ENCODE data around the gene PLAC9.
"Not testable (repeated sequence)": the region's sequence is repeated elsewhere in the genome, so short reads cannot be mapped to it uniquely, and the experiment has no call there.

Gene PLAC9, protein sequence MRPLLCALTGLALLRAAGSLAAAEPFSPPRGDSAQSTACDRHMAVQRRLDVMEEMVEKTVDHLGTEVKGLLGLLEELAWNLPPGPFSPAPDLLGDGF

DNA sequence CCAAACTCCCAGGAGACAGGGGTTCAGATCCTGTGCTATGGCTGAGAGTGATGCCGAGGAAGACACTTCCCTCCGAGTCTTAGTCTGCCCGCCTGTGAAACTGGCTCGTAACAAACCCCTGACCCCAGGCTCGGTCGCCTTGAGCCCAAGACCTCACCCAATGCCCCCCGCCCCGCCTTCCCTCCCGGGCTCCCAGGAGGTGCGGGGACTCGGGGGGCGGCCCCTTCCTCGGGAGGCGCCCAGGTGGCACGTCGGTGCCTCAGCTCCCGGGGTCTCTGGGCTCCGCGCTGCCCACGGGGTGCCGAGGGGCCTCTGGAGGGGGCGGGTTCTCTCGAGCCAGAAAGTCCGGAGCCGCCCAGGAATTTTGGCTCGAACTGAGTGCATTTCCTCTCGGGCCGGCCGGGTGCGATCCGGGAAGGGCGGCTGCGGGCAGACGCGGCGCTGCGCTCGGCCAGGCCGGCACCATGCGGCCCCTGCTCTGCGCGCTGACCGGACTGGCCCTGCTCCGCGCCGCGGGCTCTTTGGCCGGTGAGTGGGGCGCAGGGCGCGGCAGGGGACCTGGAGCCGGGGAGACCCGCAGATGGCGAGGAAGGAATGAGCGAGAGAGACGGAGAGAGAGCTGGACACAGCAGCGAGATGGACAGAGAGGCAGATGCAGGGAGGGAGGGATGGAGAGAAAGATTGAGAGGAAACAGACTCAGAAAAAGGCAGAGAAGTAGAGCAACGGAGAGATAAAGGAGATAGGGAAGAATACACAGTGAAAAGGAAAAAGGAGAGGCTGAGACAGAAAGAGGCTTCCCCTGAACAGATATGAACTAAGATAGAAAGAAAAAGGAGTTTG lies at the start of gene PLAC9:
Gene PLAC9 (plus strand): TSS at position 432 of the 841 bp plus-strand sequence. CDS start 33 bp downstream, at position 465.
- DNase-seq (ENCODE audit: low spot score), result peak; percentile 80

DNA sequence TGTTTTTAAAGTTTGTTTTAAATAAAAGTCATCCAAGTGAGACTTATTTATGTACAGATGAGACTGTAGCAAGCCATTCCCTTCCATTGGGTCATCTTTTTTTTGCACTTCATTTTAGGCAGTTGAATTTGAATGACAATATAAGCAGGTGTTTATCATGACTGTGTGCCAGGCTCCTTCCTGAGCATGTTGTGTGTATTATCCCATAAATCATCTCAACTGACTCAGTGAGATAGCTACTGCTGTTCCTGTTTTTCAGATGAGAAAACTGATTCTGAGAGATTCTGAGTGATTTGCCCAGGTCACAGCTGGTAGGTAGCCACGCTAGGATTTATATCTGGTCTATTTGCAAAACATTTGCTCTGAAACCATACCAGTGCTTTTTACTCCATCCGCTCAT lies 42.4 kb upstream of the PLAC9 start:
- no peak for DNase-seq (ENCODE audit: low spot score)

DNA sequence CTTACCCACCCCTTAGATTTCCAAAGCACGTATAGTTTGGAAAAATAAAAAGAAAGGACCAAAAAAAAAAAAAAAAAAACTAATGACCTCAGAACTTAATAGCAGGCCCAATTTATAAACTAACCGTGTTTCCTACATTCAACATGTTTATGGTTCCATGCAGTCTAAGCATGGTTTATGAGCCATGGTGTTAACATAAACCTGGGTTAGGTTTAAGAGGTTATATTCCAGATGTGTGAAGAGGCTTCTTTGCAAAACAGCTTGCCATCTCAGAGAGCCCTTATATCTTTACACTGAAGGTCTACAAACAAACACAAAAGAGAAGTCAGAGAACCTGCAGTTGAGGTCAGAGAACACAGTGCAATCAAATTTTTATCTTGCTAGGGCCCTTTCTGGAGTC lies 38.3 kb upstream of the PLAC9 start:
- no peak for DNase-seq (ENCODE audit: low spot score)

DNA sequence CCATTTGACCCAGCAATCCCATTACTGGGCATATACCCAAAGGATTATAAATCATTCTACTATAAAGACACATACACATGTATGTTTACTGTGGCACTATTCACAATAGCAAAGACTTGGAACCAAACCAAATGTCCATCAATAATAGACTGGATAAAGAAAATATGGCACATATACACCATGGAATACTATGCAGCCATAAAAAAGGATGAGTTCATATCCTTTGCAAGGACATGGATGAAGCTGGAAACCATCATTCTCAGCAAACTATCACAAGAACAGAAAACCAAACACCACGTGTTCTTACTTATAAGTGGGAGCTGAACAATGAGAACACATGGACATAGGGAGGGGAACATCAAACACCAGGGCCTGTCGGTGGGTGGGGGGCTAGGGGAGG lies 34.3 kb upstream of the PLAC9 start:
- DNase-seq (ENCODE audit: low spot score), result not testable (repeated sequence)

DNA sequence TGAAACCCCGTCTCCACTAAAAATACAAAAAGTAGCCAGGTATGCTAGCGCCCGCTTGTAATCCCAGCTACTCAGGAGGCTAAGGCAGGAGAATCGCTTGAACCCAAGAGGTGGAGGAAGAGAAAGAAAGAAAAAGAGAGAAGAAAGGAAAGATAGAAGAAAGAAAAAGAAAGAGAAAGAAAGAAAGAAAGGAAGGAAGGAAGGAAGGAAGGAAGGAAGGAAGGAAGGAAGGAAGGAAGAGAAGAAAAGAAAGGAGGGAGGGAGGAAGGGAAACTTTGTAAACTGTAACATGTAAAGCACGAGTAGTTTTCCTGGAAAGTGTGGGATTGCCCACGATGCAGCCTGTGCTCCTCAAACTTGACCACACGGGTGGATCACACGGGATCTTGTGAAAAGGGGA lies 33.2 kb upstream of the PLAC9 start:
- DNase-seq (ENCODE audit: low spot score), result not testable (repeated sequence)

DNA sequence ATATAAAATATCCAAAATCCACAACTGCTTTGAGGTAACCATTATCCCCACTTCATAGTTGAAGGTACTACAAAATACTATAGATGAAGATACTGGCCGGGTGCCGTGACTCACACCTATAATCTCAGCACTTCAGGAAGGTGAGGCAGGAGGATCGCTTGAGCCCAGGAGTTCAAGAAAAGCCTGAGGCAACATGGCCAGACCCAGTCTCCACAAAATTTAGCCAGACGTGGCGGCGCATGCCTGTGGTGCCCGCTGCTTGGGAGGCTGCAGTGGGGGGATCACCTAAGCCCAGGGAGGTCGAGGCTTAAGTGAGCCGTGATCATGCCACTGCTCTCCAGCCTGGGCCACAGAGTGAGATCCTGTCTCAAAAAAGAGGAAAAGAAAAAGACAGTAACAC lies 32.4 kb upstream of the PLAC9 start:
- DNase-seq (ENCODE audit: low spot score), result no peak

DNA sequence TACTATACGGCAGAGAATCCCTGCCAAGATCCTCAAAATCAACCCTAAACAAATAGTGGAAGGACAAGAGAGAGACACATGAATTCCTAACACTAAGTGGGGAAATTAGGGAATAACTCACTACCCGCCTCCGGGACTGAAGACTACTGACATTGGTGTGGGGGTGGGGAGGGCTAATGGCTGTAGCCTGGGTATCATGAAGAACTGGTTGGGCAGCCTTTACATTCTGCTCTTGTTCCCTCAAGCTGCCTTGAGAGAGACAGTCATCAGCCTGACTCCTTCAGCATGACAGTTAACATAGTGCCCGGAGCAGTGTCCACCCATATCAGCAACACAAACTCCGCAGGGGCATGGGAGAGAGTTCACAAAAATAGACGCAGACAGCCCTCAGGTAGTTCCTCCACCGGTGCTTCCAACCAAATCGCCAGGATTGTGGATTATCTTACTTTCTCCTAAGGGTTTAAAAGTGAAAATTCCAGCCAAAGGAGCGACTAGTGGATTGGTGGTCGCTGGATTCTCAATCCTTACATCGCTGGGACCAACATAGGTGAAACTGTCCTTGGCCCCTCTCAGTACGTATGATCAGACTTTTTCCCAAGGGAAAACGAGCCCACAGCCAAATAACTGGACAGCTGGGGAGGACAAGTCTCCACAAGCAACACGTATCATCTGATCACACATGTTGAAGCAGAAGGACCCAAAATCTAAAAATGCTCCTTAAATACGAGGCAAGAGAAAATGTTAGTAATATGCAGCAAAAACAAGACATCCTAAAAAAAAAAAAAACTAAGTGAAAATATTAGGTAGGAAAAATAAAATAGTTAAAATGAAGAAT lies 31.5 kb upstream of the PLAC9 start:
- no peak for DNase-seq (ENCODE audit: low spot score)

DNA sequence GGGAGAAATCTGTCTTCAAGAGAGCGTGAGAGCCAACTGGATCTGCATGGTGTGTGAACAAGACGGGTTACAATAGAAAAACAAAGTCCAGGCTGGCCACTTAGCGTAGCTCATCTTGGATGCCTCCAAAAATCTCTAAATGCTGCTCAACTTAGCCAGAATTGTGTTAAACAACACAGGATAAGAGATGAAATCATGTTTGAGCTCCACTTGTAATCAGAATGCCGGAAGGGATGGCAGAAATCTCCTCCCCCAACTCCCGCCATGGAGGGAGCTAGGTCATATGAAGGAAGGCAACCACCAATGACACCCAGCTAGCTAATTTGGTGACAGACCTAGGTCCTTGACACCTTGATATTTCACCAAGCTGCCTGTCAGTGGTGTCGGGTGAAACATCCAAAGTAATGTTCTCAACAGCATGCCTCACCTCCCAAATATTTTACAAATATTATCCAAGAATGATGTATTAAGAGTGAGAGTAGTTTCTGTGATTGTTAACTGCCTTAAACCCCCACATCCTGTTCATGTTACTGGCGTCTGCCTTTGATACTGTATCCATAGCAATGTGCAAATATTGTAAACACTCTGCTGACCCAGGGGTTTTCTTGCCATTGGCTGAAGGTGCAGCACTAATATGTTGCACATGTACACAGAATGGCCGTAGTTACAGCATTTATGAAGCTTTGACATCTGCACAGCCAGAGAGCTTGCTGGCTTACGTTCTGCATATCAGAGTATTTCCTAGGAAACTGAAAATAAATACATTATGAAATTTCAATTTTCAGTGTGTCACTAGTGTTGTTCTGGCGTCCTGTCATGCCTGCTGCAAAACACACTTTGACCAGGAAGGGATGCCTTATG lies 28.2 kb upstream of the PLAC9 start:
- peak; percentile 74 for DNase-seq (ENCODE audit: low spot score)

DNA sequence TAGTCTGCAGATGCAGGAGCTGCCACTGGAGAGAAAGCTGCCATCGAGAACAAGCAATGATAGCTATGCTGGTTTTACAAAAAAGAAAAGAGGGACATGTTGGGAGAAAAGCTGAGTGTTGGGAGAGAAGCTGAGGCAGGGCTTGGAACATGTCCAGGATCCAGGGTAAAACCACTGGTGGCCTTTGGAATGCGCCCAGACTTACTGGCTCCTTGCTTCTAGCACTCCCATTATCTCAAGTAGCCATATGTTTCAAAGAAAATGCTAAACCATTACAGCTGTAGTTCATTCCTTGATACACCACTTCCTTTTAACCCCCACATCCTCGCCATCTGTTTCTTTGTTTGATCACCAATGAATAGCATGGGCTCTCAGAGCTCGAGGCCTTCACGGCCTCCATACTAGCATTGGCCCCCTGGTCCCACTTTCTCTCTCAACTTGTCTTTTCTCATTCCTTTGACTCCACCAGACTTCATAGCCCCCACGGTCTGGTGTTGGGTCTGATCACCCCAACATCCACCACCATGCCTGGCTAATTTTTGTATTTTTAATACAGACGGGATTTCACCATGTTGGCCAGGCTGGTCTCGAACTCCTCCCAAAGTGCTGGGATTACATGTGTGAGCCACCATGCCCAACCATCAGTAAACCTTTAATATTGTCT lies 23.8 kb upstream of the PLAC9 start:
- DNase-seq (ENCODE audit: low spot score), result no peak

DNA sequence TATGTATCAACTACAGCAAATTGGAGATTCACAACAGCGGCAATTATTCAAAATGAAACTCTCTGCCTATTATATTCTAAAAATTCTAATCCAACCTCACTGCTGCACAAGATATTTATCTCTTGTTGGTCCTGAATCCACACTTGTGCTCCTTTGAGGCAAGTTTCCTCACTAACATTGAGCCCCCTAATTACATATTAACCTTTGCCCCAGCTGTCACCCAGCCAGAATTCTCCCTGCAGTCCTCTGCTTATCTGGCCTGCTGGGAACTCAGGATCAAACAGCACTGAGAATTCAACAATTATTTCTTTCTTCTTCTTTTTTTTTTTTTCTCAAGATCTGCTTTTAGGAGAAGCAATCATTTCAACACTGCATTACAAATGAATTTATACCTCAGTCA lies 21.5 kb upstream of the PLAC9 start:
- no peak for DNase-seq (ENCODE audit: low spot score)

DNA sequence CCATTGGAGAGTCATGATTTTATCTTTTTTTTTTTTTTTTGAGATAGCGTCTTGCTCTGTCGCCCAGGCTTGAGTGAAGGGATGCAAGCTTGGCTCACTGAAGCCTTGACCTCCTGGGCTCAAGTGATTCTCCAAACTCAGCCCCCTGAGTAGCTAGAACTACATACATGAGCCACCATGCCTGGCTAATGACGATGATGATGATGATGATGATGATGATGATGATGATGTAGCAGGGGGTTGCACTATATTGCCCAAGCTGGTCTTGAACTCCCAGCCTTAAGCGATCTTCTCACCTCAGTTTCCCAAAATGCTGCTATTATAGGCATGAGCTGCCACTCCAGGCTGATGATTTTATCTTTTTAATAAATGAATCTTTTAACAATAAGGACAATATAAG lies 13.9 kb upstream of the PLAC9 start:
- no peak for DNase-seq (ENCODE audit: low spot score)

DNA sequence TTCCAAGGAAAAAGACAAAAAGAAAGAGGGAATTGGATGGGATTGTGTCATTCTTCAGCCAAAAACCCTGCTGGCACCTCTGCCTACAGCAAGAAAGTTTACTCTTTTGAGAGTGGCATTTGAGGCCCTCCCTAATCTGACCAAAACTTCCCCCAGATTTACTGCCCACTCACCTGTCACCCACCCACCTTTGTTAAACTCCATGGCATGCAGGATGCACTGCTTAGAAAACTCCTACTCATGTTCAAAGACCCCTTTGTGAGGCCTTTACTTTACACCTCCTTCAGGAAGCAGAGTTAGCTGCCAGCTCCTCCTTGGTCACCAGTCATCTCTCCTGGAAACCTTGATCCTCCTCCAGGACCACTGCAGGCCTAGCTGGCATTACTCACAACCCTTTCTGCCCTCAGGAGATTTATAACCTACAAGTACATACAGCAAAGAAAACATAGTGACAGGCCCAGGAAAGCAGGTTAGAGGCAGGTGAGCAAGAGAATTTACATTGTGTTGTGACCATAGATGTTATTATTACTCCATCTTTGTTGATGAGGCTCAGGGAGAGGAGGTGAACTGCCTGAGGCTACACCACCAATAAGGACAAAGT lies 10.3 kb upstream of the PLAC9 start:
- no peak for DNase-seq (ENCODE audit: low spot score)

DNA sequence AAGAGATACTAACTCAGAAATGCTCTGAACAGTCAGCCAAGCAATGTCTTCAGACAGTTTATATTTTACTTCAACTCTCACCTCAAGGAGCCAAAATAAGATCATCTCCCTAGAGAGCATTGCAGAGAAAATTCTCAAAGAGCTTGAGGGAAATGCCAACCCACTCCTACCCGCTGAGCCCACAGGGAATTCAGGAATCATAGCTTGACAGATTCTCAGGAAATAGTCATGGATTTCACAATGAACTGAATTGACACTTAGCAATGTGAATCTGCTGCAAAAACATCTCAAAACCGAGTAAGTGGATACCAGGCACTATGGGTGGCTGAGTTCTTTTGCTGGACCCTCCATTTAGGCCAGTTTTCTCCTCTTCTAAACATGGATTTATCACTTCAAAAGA lies 9.8 kb upstream of the PLAC9 start:
- DNase-seq (ENCODE audit: low spot score), result no peak

DNA sequence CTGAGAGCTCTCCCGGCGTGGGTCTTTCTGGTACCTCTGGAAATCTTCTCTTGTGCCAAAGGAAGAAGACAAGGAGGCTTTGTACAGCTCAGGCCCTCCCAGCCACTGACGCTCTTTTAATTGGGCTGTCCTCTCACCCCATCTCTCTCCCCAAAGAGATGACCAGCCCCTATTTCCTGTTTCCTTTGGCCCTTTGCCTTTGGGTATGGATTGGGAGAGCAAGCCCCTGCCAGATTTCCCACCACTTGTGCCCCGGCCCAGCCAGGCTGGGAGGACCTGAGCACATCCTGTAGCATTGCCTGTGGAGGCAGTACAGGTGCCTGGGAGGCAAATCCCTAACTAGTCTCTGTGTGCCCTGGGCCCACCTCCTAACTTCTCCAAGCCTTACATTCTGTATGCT lies 5.7 kb upstream of the PLAC9 start:
- no peak for DNase-seq (ENCODE audit: low spot score)

DNA sequence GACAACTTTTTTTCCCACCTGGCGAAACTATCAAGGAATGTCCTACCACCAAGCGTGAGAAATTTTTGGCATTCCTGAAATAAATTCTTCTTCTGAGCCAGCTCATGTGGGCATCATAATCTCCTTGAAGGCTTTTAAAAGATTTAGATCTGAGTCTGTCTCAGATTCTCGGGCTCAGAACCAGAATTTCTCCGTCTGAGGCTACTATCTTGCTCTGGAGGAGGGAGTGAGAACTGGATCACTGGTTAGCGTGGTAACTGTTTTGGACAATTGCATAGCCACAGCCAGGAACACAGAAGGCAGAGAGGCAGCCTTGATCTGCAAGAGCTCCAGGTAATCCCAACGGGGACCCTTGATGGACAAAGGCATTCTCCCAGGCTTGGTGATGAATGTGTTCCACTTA lies 1.0 kb upstream of the PLAC9 start:
- no peak for DNase-seq (ENCODE audit: low spot score)

DNA sequence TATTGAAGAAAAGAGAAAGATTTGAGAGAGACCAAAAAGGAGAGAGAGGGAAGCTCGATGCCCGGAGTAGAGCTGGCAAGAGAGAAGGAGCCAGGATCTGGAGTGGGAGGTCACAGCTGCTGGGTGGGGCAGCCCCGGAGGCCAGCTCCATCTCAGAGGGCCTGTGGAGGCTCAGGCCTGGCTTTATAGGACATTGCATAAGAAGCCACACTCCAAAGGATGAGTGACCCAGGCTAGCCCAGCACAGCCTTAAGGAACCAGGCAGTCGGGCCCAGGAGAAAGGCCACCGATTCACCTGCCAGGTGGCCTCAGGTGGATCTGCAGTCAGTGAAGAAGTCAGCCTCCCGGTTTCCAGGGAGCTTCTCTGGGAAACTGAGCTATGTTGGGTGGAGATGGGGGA lies 676 bp downstream of the PLAC9 start:
- no peak for DNase-seq (ENCODE audit: low spot score)

DNA sequence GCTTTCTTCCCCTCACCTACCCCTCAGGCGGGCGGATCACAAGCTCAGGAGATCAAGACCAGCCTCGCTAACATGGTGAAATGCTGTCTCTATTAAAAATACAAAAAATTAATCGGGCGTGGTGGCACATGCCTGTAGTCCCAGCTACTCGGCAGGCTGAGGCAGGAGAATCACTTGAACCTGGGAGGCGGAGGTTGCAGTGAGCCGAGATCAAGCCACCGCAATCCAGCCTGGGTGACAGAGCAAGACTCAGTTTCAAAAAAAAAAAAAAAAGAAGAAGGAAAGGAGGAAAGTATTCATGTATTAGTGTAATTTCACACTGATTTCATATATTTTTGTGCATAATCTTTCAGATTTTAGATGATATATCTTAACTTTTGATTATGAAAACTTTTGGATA lies 1.2 kb downstream of the PLAC9 start:
- not testable (repeated sequence) for DNase-seq (ENCODE audit: low spot score)

DNA sequence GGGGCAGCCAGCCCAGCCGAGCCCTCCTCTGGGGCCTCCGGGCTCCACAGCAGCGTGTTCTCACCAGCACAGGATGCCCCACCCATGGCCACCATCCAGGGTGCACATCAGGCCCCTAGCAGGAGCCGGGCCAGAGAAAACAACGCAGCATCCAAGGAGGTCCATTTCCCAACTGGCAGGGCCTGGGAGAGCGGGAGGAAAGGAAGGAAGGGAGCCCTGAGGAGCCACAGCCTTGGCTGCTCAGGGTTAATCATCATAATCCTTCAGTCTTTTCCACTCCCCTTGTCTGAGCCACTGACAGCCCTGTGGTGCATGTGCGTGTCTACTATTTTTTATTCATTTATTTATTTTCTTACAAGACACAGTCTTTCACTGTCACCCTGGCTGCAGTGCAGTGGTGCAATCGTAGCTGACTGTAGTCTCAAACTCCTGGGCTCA lies 3.6 kb downstream of the PLAC9 start:
- peak; percentile 93 for DNase-seq (ENCODE audit: low spot score)

DNA sequence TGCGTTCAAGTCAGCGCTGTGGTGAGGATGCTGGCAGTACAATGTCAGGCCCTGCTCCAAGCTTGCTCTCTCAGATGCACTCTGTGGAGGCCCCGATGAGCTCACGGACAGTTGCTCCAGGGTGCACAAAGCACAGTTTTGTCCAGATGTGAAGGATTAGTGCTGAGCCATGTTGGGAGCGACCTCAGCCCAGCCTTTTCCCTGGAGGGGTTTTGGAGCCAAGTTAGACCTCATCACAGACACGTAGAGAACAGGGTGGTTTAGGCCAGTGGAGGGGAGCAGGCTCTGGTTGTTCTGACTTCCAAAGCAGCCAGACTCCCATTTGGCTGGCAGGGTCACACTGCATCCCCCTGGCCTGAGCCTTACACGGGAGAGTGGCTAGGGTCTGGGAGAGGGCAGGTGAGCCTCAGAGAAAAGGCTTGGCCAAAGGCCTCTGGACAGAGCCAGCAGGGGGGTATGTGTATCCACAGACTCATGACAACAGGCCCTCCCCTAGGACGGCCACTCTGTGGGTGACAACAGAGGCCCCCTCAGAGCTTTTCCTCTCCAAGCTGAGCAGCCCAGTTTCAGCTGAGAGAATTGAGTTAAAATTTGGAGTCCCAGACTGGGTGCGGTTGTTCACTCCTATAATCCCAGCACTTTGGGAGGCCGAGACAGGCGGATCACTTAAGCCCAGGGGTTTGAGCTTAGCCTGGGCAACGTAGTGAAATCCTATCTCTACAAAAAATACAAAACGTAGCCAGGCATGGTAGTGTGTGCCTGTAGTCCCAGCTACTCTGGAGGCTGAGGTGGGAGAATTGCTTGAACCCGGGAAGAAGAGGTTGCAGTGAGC lies 4.7 kb downstream of the PLAC9 start:
- peak; percentile 75 for DNase-seq (ENCODE audit: low spot score)

DNA sequence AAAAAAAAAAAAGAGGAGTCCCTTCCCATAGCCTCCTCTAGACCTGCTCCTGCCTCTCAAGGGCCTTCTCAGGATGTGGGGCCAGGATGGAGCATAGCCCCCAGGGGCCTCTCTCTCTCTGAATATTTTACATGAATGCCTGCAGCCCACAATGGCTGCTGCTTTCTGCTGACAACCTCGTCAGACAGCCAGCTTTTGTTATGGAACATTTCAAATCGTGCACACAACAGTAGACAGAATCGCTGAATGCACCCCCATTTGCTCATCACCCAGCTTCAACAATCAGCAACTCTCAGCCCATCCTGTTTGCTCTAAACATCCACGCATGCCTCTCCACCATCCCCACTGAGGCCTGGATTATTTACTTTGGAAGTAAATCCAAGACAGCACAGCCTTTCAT lies 5.4 kb downstream of the PLAC9 start:
- DNase-seq (ENCODE audit: low spot score), result no peak
